Parathyroid adenoma (tissue), 2 donors: ENCODE measurements around the gene FAT2.
"Not testable (repeated sequence)": the region's sequence is repeated elsewhere in the genome, so short reads cannot be mapped to it uniquely, and the experiment has no call there.

Source experiments
- H2AFZ ChIP-seq: fragments of 300-600 bp; sonication (generic); one replicate; pipeline ENCODE4 v1.7.0; 2017; ENCODE audit warnings: antibody characterized with exemption, mild to moderate bottlenecking
- H3K27ac ChIP-seq: fragments of 300-600 bp; sonication (generic); one replicate; pipeline ENCODE4 v1.7.0; 2017
- H3K27me3 ChIP-seq: fragments of 300-600 bp; sonication (generic); one replicate; pipeline ENCODE4 v1.7.0; 2017; ENCODE audit warnings: low read length; ENCODE audit not compliant: control insufficient read depth, insufficient read depth
- H3K36me3 ChIP-seq: fragments of 300-600 bp; sonication (generic); one replicate; pipeline ENCODE4 v1.7.0; 2017; ENCODE audit warnings: low read length; ENCODE audit not compliant: control insufficient read depth, insufficient read depth
- H3K4me1 ChIP-seq: fragments of 300-600 bp; sonication (generic); one replicate; pipeline ENCODE4 v1.7.0; 2017; ENCODE audit warnings: control low read depth
- H3K4me2 ChIP-seq: fragments of 300-600 bp; sonication (generic); one replicate; pipeline ENCODE4 v1.7.0; 2017; ENCODE audit warnings: low read length
- H3K4me3 ChIP-seq: fragments of 300-600 bp; sonication (generic); one replicate; pipeline ENCODE4 v1.7.0; 2017; ENCODE audit warnings: low read depth, low read length
- H3K79me2 ChIP-seq: fragments of 300-600 bp; sonication (generic); one replicate; pipeline ENCODE4 v1.7.0; 2017; ENCODE audit warnings: control low read depth
- H3K9ac ChIP-seq: fragments of 300-600 bp; sonication (generic); one replicate; pipeline ENCODE4 v1.7.0; 2017; ENCODE audit warnings: mild to moderate bottlenecking
- H3K9me3 ChIP-seq: fragments of 300-600 bp; sonication (generic); one replicate; pipeline ENCODE4 v1.7.0; 2017; ENCODE audit warnings: low read length; ENCODE audit not compliant: control insufficient read depth
- CTCF ChIP-seq: fragments of 300-600 bp; sonication (generic); IDR thresholded peaks from one replicate; pipeline ENCODE4 v1.7.0; 2017; ENCODE audit warnings: antibody characterized with exemption, mild to moderate bottlenecking
- donor health status: primary hyperparathyroidism.

FAT2 gene

GRCh38 chr5:151589878-151590570, 1.1 kb downstream of the FAT2 start:
- H3K9me3 ChIP-seq, result no peaks in the 10 kb centered on the region
- no peaks in the 10 kb centered on the region for H3K79me2 ChIP-seq
- no peak overlapping the region for H2AFZ ChIP-seq
- TF ChIP-seq CTCF, result no peak
- H3K4me2 ChIP-seq, result no peak overlapping the region
- H3K4me1 ChIP-seq, result peaks cover 17% of the 10 kb centered on the region
- H3K27ac ChIP-seq, result no peak overlapping the region
- no peak overlapping the region for H3K4me3 ChIP-seq
- H3K9ac ChIP-seq, result no peak overlapping the region
- H3K27me3 ChIP-seq, result no peaks in the 10 kb centered on the region
- H3K36me3 ChIP-seq, result no peaks in the 10 kb centered on the region

- Histone ChIP-seq H3K4me1 (peaks cover 15% of the 10 kb centered on the region), H3K4me3 (no peak overlapping the region), H3K27ac (no peak overlapping the region), H3K36me3 (no peaks in the 10 kb centered on the region), H3K9me3 (no peaks in the 10 kb centered on the region), H3K9ac (no peak overlapping the region), H2AFZ (no peak overlapping the region), H3K4me2 (no peak overlapping the region), H3K27me3 (no peaks in the 10 kb centered on the region), H3K79me2 (no peaks in the 10 kb centered on the region)
- TF ChIP-seq CTCF, result no peak
Measured at GRCh38 chr5:151587796-151588555, 3.2 kb downstream of the FAT2 start.

GRCh38 chr5:151585970-151586369, 5.2 kb downstream of the FAT2 start:
- peak overlapping the region; percentile 13 for H3K27ac ChIP-seq
- H3K79me2 ChIP-seq, result no peaks in the 10 kb centered on the region
- peak overlapping the region; percentile 11 for H3K4me2 ChIP-seq
- no peaks in the 10 kb centered on the region for H3K9me3 ChIP-seq
- no peak for TF ChIP-seq CTCF
- H3K27me3 ChIP-seq, result no peaks in the 10 kb centered on the region
- peak overlapping the region; percentile 20 for H2AFZ ChIP-seq
- H3K4me1 ChIP-seq, result peaks cover 14% of the 10 kb centered on the region
- H3K36me3 ChIP-seq, result no peaks in the 10 kb centered on the region
- H3K4me3 ChIP-seq, result peak overlapping the region; percentile 3
- no peak overlapping the region for H3K9ac ChIP-seq

GRCh38 chr5:151585344-151585743, 5.8 kb downstream of the FAT2 start:
- not testable (repeated sequence) for H3K36me3 ChIP-seq, H3K9ac ChIP-seq, H3K79me2 ChIP-seq, H3K4me3 ChIP-seq, H3K27me3 ChIP-seq, H3K9me3 ChIP-seq, H2AFZ ChIP-seq
- Histone ChIP-seq H3K4me1 (peaks cover 13% of the 10 kb centered on the region), H3K4me2 (peak overlapping the region; percentile 11), H3K27ac (peak overlapping the region; percentile 13)

- no peak overlapping the region for H2AFZ ChIP-seq
Measured at GRCh38 chr5:151584057-151584937, 6.8 kb downstream of the FAT2 start.

More at GRCh38 chr5:151584057-151584937, 6.8 kb downstream of the FAT2 start:
- Histone ChIP-seq H3K27ac (no peak overlapping the region), H3K27me3 (no peaks in the 10 kb centered on the region), H3K4me2 (no peak overlapping the region), H3K4me3 (no peak overlapping the region), H3K79me2 (no peaks in the 10 kb centered on the region), H3K9me3 (no peaks in the 10 kb centered on the region), H3K9ac (no peak overlapping the region), H3K36me3 (no peaks in the 10 kb centered on the region), H3K4me1 (peaks cover 13% of the 10 kb centered on the region)
- TF ChIP-seq CTCF, result no peak
